H1 (cell line): ENCODE results near the gene NTMT1. TPM values are rescaled to one million over a fixed set of nuclear protein-coding genes. Genes with fewer than 3 reads are reported as not detected.

Experiments used
- CTCF ChIA-PET: fragments of 300-600 bp; sonication (Branson Sonifier 250); formaldehyde crosslinking; loops from one replicate; lab custom pipeline; 2021; ENCODE audit not compliant: partially characterized antibody; lab: Charles Lee
- POLR2A ChIA-PET: fragments of 300-600 bp; sonication (Branson Sonifier 250); formaldehyde crosslinking; loops from one replicate; lab custom pipeline; 2021; ENCODE audit warnings: inconsistent platforms; ENCODE audit not compliant: partially characterized antibody; lab: Charles Lee
- DNase-seq, 2 experiments: peaks; one replicate each; pipeline versions ENCODE4 v3.0.0 to v3.0.0-alpha.2; 2010 to 2022; ENCODE audit warnings: low spot score in 2 of 2, low read depth in 1 of 2, mixed read lengths in 1 of 2
- FAIRE-seq: peaks from 2 replicates; lab custom pipeline; 2011; peaks lifted over from hg19 to GRCh38; lab: Jason Lieb, UNC
- H2AFZ ChIP-seq: 2 replicates; pipeline ENCODE4 v1.8.1; 2012; ENCODE audit warnings: low read length, inconsistent platforms
- H2AK5ac ChIP-seq: 2 replicates; pipeline ENCODE4 v1.6.1; 2013; ENCODE audit warnings: low read depth, low read length
- H2BK120ac ChIP-seq: replicated peaks from 2 replicates; pipeline ENCODE3; 2013; ENCODE audit warnings: low read depth, low read length, inconsistent platforms
- H2BK12ac ChIP-seq: 2 replicates; pipeline ENCODE4 v1.6.1; 2013; ENCODE audit warnings: low read depth, low read length
- H2BK15ac ChIP-seq: 2 replicates; pipeline ENCODE4 v1.6.1; 2013; ENCODE audit warnings: low read length
- H2BK20ac ChIP-seq: 2 replicates; pipeline ENCODE4 v1.6.1; 2013; ENCODE audit warnings: low read length
- H2BK5ac ChIP-seq: 2 replicates; pipeline ENCODE4 v1.6.1; 2013; ENCODE audit warnings: low read depth, low read length
- H3K14ac ChIP-seq: 2 replicates; pipeline ENCODE4 v1.6.1; 2013; ENCODE audit warnings: inconsistent platforms; ENCODE audit not compliant: insufficient read length
- H3K18ac ChIP-seq: 2 replicates; pipeline ENCODE4 v1.6.1; 2013; ENCODE audit warnings: low read length; ENCODE audit errors: extremely low read depth
- H3K23ac ChIP-seq: 2 replicates; pipeline ENCODE4 v1.6.1; 2013; ENCODE audit warnings: inconsistent platforms; ENCODE audit not compliant: insufficient read length
- H3K23me2 ChIP-seq: 2 replicates; pipeline ENCODE4 v1.6.1; 2013; ENCODE audit warnings: low read depth, low read length
- H3K27ac ChIP-seq: 2 replicates; pipeline ENCODE4 v1.6.1; 2011; ENCODE audit warnings: low read depth, low read length, inconsistent platforms
- H3K27me3 ChIP-seq, 4 experiments: replicated peaks in 1 of 4; 1 replicate in 1 of 4; 2 replicates in 3 of 4; pipeline versions ENCODE4 v1.6.1 to v1.8.1; 2011 to 2013; ENCODE audit warnings: low read length in 3 of 4, mild to moderate bottlenecking in 3 of 4, inconsistent platforms in 2 of 4, mixed read lengths in 2 of 4, moderate library complexity in 1 of 4; ENCODE audit not compliant: control insufficient read depth in 3 of 4, insufficient read depth in 3 of 4; ENCODE audit errors: extremely low read depth in 1 of 4
- H3K36me3 ChIP-seq, 4 experiments: 2 replicates each; pipeline versions ENCODE4 v1.6.1 to v1.8.1; 2011 to 2013; ENCODE audit warnings: mild to moderate bottlenecking in 4 of 4, low read length in 3 of 4, moderate library complexity in 2 of 4, control low read depth in 1 of 4, inconsistent platforms in 1 of 4; ENCODE audit not compliant: insufficient read depth in 4 of 4, control insufficient read depth in 2 of 4
- H3K4ac ChIP-seq: replicated peaks from 2 replicates; pipeline ENCODE3; 2013; ENCODE audit warnings: low read length, low read depth, mixed read lengths, inconsistent platforms; ENCODE audit not compliant: insufficient read length
- H3K4me1 ChIP-seq, 4 experiments: replicated peaks in 1 of 4; 1 replicate in 1 of 4; 2 replicates in 3 of 4; pipeline versions ENCODE4 v1.6.1 to v1.8.1; 2011 to 2013; ENCODE audit warnings: low read length in 3 of 4, inconsistent platforms in 2 of 4, mixed read lengths in 1 of 4; ENCODE audit not compliant: insufficient read depth in 4 of 4, control insufficient read depth in 3 of 4
- H3K4me2 ChIP-seq, 2 experiments: 2 replicates each; pipeline versions ENCODE4 v1.6.1 to v1.8.1; 2011 to 2013; ENCODE audit warnings: low read depth in 2 of 2, low read length in 2 of 2, control low read depth in 1 of 2, inconsistent platforms in 1 of 2, mild to moderate bottlenecking in 1 of 2; ENCODE audit not compliant: insufficient read depth in 1 of 2
- H3K4me3 ChIP-seq, 4 experiments: fragments of 200-600, 300-600 bp in 1 of 4; sonication (generic), shearing (Covaris generic), sonication (Bioruptor Twin) in 1 of 4; 2 replicates each; pipeline versions ENCODE4 v1.5.1 to v1.8.1; 2011 to 2016; ENCODE audit warnings: low read length in 4 of 4, low read depth in 3 of 4, control low read depth in 2 of 4, inconsistent platforms in 2 of 4, mild to moderate bottlenecking in 2 of 4, mixed read lengths in 1 of 4, moderate library complexity in 1 of 4; ENCODE audit not compliant: insufficient read depth in 2 of 4; ENCODE audit errors: extremely low read depth in 1 of 4
- H3K56ac ChIP-seq: replicated peaks from 2 replicates; pipeline ENCODE3; 2013; ENCODE audit warnings: low read depth, mild to moderate bottlenecking, mixed read lengths, low read length, inconsistent platforms; ENCODE audit not compliant: insufficient read length
- H3K79me1 ChIP-seq: 2 replicates; pipeline ENCODE4 v1.6.1; 2013; ENCODE audit warnings: low read depth, low read length, control low read depth
- H3K79me2 ChIP-seq, 2 experiments: 2 replicates each; pipeline versions ENCODE4 v1.6.1 to v1.8.1; 2012 to 2013; ENCODE audit warnings: low read length in 2 of 2, mild to moderate bottlenecking in 2 of 2, inconsistent platforms in 1 of 2; ENCODE audit not compliant: insufficient read depth in 2 of 2, control insufficient read depth in 1 of 2
- H3K9ac ChIP-seq, 4 experiments: replicated peaks in 1 of 4; 1 replicate in 1 of 4; 2 replicates in 3 of 4; pipeline versions ENCODE4 v1.6.1 to v1.8.1; 2011 to 2013; ENCODE audit warnings: low read depth in 3 of 4, low read length in 3 of 4, control low read depth in 2 of 4, mild to moderate bottlenecking in 2 of 4, moderate library complexity in 2 of 4, inconsistent platforms in 1 of 4; ENCODE audit errors: extremely low read depth in 1 of 4
- H3K9me3 ChIP-seq, 2 experiments: 2 replicates each; pipeline versions ENCODE4 v1.6.1 to v1.8.1; 2012 to 2013; ENCODE audit warnings: mild to moderate bottlenecking in 2 of 2, moderate library complexity in 2 of 2, control low read depth in 1 of 2, inconsistent platforms in 1 of 2, low read depth in 1 of 2, low read length in 1 of 2, mixed read lengths in 1 of 2; ENCODE audit not compliant: insufficient read depth in 2 of 2
- H4K20me1 ChIP-seq, 2 experiments: replicated peaks in 1 of 2; 2 replicates each; pipeline versions ENCODE3 to v1.8.1; 2011 to 2013; ENCODE audit warnings: inconsistent platforms in 2 of 2, low read length in 2 of 2, mild to moderate bottlenecking in 1 of 2; ENCODE audit not compliant: insufficient read depth in 2 of 2, control insufficient read depth in 1 of 2
- H4K5ac ChIP-seq: 2 replicates; pipeline ENCODE4 v1.6.1; 2013; ENCODE audit warnings: low read length, low read depth, mixed read lengths, inconsistent platforms; ENCODE audit not compliant: insufficient read length
- H4K8ac ChIP-seq: 2 replicates; pipeline ENCODE4 v1.8.0; 2013; ENCODE audit warnings: mild to moderate bottlenecking, moderate library complexity, low read length, inconsistent platforms; ENCODE audit not compliant: insufficient read depth; ENCODE audit errors: extremely low read depth
- H4K91ac ChIP-seq: replicated peaks from 2 replicates; pipeline ENCODE3; 2013; ENCODE audit warnings: low read length, mixed read lengths, inconsistent platforms; ENCODE audit not compliant: insufficient read length
- JUND ChIP-seq: IDR thresholded peaks from 2 replicates; pipeline ENCODE4 v1.6.1; 2011; ENCODE audit warnings: mild to moderate bottlenecking, improper control_type of control experiment, low read length
- NRF1 ChIP-seq: IDR thresholded peaks from 2 replicates; pipeline ENCODE4 v1.6.1; 2011; ENCODE audit warnings: mild to moderate bottlenecking, low read depth, low read length, improper control_type of control experiment
- SIN3A ChIP-seq, 2 experiments: IDR thresholded peaks in 1 of 2; conservative IDR thresholded peaks in 1 of 2; 2 replicates each; pipeline ENCODE4 v1.6.1; 2011 to 2012; ENCODE audit warnings: low read length in 2 of 2, improper control_type of control experiment in 1 of 2, low read depth in 1 of 2, mild to moderate bottlenecking in 1 of 2
- TBP ChIP-seq: IDR thresholded peaks from 2 replicates; pipeline ENCODE4 v1.6.1; 2011; ENCODE audit warnings: low read depth, low read length, improper control_type of control experiment
- WGBS, 2 experiments: shearing (Covaris generic) in 1 of 2; methylation state at CpG; one replicate each; pipeline versions ENCODE4 v1.1.6 to v1.1.7; 2013 to 2015; ENCODE audit warnings: low lambda C conversion rate in 2 of 2, mixed read lengths in 2 of 2, inconsistent platforms in 1 of 2, low coverage in 1 of 2, missing lambda C conversion rate in 1 of 2; ENCODE audit not compliant: insufficient replicate concordance in 2 of 2, insufficient coverage in 1 of 2, insufficient read length in 1 of 2; ENCODE audit errors: extremely low coverage in 1 of 2, missing lambda C conversion rate in 1 of 2; 5-methylcytosine and 5-hydroxymethylcytosine counted together
- polyA plus RNA-seq, 7 experiments: library from polyadenylated mRNA; depleted of rRNA in 3 of 7; stranded (reverse) in 5 of 7; unstranded in 2 of 7; fragments of >200 nt in 5 of 7; fragments of 200-250 nt in 2 of 7; gene quantifications; 1 replicate in 5 of 7; 2 replicates in 1 of 7; 4 replicates in 1 of 7; pipeline versions ENCODE4 v1.2.1 to v1.2.3, GENCODE V29; 2011 to 2013; ENCODE audit warnings: missing spikeins in 2 of 7, mixed read lengths in 2 of 7
- total RNA-seq: library from RNA; stranded (reverse); fragmentation: NEBNext Ultra II Directional; extraction: Animal tissue kit (Norgen Biotek cat#: 25700); gene quantifications from 2 replicates; pipeline ENCODE4 v1.2.1, GENCODE V29; 2021

NTMT1 gene
- total and polyA plus RNA-seq, 2 of the 8 experiments (the other 6 are each of a cell fraction or from before 2014, with no cell fraction given): 66.8 to 70.2 TPM

DNA sequence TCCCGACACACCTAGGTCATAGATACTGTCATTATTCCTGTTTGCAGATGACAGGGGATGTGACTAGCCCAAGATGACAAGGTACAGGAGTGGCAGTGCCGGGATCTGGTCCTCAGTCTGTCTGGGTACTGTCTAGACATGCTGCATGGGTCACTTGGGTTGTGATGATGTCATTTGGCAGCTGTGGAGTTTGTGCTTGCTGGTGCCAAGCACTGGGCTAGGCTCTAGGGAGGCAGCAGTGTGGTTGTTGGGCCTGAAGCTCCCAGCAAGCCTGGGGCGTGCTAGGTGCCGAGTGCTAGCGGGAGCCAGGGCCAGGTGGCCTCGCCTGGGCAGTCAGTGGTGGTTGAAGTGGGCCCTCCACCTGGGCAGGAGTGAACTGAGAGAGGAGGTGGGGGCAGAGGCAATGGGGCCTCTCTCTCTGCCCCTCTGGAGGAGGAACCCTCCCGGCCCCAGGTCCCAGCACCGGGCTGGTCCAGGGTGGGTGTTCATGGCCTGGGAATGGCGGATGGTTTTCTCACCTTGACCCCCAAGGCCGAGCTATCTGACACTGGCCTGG is 24.8 kb downstream of the NTMT1 start:
- H4K5ac ChIP-seq: no peak overlapping the region
- H4K20me1 ChIP-seq: peaks cover 0 to 6% of the 10 kb centered on the region in 2 experiments
- H3K14ac ChIP-seq: no peak overlapping the region
- no peak overlapping the region for H2BK5ac ChIP-seq
- peaks cover 6% of the 10 kb centered on the region; the same call in 1 of the 2 replicates for H3K23me2 ChIP-seq
- H3K79me2 ChIP-seq: no peaks in the 10 kb centered on the region
- WGBS, 2 experiments: 90% methylated on average over 10 of the region's 10 CpGs; no CpG with 5 or more reads in 1 of the 2 experiments
- H4K8ac ChIP-seq: no peak overlapping the region
- no peak overlapping the region for H3K27ac ChIP-seq
- H3K4me1 ChIP-seq: no peaks in the 10 kb centered on the region
- DNase-seq: no peak
- no peak overlapping the region for H2BK15ac ChIP-seq
- no peak overlapping the region for H3K4me2 ChIP-seq
- no peak overlapping the region for H3K4me3 ChIP-seq
- CTCF ChIA-PET: interaction anchor here (0.6 to 1.5 kb wide), 4 partner anchors 9 to 139 kb away, joined by 3 to 6 read pairs (median 4); partner anchors contain the start of gene ASB6
- H2AFZ ChIP-seq: no peak overlapping the region
- H2BK20ac ChIP-seq: no peak overlapping the region
- no peak overlapping the region for H2BK120ac ChIP-seq
- H3K36me3 ChIP-seq: no peaks in the 10 kb centered on the region
- no peaks in the 10 kb centered on the region for H3K9me3 ChIP-seq
- H2BK12ac ChIP-seq: no peak overlapping the region
- no peak overlapping the region for H2AK5ac ChIP-seq
- H3K23ac ChIP-seq: no peak overlapping the region
- no peak for FAIRE-seq
- H3K27me3 ChIP-seq: no peaks in the 10 kb centered on the region; a peak in 1 of 7 replicates
- no peak overlapping the region for H3K9ac ChIP-seq
- H3K79me1 ChIP-seq: no peaks in the 10 kb centered on the region
- H4K91ac ChIP-seq: no peak overlapping the region
- H3K4ac ChIP-seq: no peak overlapping the region
- H3K56ac ChIP-seq: no peak overlapping the region
- POLR2A ChIA-PET: no interaction called here
- H3K18ac ChIP-seq: no peak overlapping the region
- TF ChIP-seq NRF1: no peak
- no peak for TF ChIP-seq TBP
- no peak for TF ChIP-seq SIN3A (conservative IDR thresholded peaks at IDR 0.05 in 1 of 2, IDR thresholded peaks at IDR 0.05 in 1 of 2; ENCODE audit: low read depth in 1 of 2, low read length in 2 of 2)
- no peak for TF ChIP-seq JUND
